Neural progenitor cell (in vitro differentiated cells): ENCODE measurements around the gene CARD11.

Experiments used
- CTCF ChIP-seq: fragments of 200-600 bp; sonication (generic); IDR thresholded peaks from 2 replicates; pipeline ENCODE4 v1.5.1; 2017; ENCODE audit warnings: antibody characterized with exemption, mild to moderate bottlenecking
- EZH2 ChIP-seq: fragments of 200-600 bp; sonication (generic); IDR thresholded peaks from 2 replicates; pipeline ENCODE4 v1.6.1; 2017; ENCODE audit warnings: antibody characterized with exemption, mild to moderate bottlenecking, moderate library complexity
- EZH2phosphoT487 ChIP-seq: fragments of 200-600 bp; sonication (generic); IDR thresholded peaks from 2 replicates; pipeline ENCODE4 v1.6.1; 2017; ENCODE audit warnings: antibody characterized with exemption

GRCh38 chr7:3076163-3076562, 32.5 kb upstream of the CARD11 start:
- TF ChIP-seq CTCF = no peak
- no peak for TF ChIP-seq EZH2
- TF ChIP-seq EZH2phosphoT487 = no peak
